Measurements from ENCODE around the gene CAND1.

GRCh38 chr12:67354322-67354721, 85.2 kb downstream of the CAND1 start:
- TF ChIP-seq EZH2phosphoT487 (IDR thresholded peaks at IDR 0.05; ENCODE audit: insufficient read depth, low read depth) (no peak), EZH2 (IDR thresholded peaks at IDR 0.05; ENCODE audit: insufficient read depth, poor library complexity, severe bottlenecking) (no peak)

All from GM23248 (cell line).